NOMO-1 treated with dmso at 0.1 percent for 144 hours (cell line): ENCODE results near the gene TLN1.

Experiments used
- DNase-seq: peaks from one replicate; lab custom pipeline; 2025; ENCODE audit not compliant: unreplicated experiment; lab: John Stamatoyannopoulos, UW

The TLN1 gene

DNA sequence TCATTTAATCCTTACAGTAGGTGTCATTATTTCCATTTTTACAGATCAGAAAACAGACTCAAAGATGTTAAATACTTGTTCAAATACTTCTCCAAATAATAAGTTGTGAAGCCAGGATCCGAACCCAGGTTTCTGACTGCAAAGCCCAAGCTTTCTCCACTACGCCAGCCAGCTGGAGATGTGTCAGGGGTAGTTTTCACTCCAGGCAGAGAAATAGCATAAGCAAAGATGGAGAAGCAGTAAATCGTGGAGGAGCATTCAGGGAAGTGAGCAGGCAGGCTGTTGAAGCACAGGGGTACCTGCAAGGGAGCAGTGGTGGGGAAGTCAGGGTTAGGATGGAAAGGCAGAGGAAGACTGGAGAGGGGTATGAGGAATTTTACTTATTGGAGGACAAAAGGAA, 2.9 kb downstream of the TLN1 start:
- no peak for DNase-seq

DNA sequence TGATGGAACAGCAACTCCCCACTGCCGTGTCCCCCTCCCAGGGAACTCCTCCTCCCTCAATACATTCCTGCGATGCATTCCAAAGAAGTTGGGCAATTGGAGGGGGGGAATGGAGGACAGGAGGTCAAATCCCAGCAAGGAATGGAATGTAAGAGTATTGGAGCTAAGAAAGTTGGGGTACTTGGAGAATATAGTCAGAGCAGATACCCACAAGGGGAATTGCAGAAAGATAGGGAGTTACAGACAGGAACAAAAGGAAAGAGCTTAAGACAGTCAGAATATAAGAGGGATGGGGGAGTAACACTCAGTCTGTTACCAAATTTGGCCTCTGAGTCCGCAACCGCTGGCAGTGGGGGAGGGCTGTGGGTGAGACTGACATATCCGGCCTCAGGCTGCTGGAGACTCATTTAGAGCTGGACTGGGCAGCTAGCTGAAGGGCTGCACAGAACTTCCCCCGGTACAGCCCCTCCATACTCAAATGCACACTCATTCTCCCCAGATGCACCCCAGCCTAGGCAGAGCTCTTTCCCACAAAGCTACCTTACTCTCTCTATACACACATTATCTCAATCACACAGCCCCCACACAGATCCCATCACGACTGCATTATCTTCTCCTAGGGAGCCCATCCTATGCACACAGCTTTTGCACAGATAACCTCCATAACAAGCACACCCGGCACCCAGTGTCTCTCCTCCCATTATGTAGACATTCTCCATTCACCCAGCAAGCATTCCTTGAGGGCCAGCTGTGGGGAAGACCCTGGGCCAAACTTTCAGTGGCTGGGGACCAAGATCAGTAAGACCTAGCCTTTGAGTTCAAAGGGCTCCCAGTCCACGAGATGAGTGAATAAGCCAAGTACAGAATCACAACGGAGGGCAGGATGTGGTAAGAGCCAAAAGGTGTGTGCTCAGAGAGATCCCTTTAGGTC, 3.7 kb downstream of the TLN1 start:
- DNase-seq, result peak; percentile 60

DNA sequence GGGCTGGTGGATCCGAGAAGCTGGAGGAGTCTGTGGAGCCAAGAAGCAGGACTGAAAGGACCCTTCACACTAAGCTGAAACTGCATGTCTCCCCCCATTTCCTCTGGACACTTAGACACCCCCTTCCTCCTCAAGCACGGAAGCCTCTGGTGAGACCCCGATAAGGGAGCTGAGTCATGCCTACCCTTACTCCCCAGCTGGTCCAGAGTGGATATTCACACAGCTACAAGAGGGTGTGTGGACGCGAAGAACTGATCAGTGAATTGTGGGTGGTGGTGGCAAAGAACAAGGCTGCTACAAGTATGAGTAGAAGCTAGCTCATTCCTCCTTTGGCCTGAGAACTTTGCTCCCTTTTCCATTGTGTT, 4.3 kb downstream of the TLN1 start:
- no peak for DNase-seq

DNA sequence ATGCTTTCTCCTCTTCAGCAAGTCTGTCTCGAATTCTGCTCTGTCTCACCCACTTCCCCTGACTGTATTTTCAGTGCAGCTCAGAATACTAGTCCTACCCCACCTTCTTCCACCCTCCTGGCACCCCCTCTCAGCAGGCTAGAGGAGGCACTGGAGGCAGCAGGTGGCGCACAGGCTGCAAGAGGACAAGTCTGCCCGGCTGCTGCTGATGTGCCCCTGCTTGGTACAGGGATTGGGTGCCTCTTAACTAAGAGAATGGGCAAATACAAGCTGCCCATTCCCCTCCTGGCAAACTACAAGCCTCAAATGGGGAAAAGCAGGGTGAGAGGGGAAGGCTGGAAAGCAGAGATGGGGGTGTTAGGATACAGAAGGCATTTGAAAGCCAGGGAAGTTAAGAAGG, 5.1 kb downstream of the TLN1 start:
- peak; percentile 54 for DNase-seq

DNA sequence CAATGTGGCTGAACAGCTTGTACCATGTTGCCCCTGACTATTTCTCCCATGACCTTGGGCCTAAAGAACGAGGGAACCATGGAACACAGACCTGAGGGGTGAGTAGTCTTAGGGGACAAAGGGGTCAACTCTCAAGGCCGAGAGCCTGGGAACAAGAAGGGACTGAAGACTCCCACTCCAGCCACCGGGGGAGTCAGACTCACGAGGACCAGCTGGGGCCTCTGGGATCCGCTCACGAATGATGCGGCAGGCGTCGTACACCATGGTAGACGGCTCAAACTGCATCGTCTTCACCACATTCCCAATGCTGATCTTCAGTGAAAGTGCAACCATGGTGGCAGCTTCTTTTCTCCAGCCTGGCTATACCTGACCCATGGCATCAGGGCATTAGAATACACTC, 6.6 kb downstream of the TLN1 start:
- DNase-seq, result no peak

DNA sequence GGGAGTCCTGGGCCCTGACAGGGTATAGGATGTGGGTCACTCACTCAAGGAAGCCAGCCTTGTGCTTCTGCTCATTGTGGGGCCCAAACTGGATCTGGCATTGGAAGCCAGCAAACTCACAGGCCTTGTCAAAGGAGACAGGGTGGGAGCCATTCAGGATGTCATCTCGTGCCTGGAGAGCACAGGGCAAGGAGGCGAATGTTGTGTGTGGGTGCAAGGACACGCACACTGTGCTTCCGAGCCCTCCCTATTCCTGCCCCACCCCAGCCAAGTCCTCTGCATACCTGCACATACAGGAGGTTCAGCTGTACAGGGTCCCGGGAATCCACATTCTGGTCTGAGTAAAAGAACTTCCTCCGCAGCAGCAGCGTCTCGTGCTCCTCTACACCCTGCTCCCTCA, 8.1 kb downstream of the TLN1 start:
- no peak for DNase-seq

DNA sequence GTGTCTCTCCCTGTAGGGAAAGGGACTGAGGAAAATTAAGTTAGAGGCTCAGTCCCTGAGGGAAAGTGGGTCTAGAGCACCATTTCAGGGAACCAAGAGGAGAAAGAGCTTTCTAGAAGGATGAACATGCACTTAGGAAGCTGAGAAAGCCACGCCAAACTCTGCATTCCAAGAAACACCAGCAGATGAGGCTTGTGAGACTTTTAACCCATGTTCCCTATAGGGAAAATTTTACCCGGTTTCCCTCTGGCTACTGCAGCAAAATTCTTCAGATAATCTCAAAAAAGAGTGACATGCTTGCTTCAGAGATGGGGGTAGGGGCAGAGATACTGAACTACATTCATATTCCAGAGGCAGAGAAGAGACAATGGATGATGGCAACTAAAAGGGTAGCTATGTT, 8.6 kb downstream of the TLN1 start:
- DNase-seq, result no peak

DNA sequence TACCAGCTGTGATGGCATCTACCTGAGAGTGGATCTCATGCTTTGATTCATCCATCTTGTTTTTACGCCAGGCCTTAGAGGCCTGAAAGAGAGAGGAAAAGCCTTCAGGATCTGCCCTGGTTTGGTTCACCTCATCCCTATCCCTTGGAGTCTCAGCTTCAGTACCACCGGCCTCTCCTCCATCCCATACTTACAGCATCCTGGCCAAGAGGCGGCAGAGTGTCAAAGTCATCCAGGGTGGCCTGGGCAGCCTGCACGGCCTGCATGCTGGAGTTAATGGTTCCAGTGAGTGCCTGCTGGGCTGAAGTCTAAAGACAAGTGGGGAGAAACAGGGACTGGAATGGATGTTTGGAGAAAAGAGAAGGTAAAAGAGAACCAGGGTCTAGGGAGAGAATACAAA, 12.4 kb downstream of the TLN1 start:
- DNase-seq, result no peak

DNA sequence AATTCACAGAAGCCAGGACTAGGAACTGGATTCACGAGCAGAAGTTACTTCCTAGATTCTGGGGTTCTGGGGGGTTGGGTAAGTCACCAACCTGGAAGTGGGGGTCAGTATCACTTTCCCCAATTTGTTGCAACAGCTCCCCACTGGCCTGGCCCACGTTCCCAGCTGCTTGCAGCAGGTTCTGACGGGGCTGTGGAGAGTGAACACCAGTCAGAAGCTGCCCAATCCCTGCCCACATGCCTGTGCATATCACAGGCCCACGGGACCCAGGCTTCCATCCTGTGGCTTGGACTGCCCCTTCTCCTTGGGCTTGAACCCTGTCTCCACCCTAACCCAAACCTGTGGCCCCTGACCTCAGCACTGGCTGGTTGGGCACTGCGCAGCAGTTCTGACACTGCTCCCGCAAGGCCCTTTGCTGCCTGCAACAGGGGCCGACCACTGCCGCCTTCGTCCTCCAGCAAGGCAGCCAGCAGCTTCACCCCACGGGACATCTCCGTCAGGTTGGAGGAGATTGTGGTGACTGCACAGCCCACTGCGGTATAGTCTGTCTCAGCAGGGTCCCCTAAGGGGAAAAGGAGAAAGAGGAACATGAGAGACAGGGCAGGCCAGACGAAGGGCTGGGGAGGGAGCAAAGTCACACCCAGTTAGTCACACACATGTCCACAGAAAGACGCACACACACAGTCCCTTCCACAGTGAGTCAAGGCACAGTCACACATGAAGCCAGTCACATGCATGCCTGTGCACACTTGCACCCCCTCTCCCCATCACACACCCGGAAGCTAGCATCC, 13.1 kb downstream of the TLN1 start:
- DNase-seq, result no peak

DNA sequence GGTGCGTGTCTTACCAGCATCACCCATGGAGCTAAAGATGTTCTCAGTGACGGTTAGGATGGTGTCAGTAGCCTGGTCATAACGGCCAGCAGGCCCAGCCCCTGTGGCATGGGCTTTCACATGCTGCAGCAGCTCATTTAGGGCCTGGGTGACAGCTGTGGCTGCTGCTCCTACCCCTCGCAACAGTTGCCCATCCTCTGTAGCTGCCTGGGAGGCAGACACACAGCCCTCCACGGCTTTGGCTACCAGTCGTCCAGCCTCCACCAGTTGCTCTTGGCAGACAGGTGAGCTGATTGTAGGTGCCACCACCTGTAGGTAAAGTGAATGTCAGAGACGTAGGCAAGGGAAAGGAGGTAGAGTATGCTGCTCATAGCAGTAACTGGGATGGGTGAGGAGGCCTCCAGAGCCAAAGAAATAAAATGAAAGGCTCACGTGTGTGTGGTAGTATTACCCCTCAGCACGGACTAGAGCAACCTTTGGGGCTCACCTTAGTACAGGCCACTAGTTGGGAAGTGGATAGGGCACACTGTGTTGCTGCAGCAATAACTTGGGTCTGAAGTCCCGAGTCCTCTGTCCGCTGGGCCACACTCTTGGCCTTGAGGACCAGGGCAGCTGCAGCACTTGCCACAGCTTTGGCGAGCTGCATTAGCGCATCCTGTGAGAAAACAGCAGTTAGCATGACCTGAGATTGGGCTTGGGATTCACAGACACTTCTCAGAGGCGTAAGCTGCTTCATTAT, 14.7 kb downstream of the TLN1 start:
- DNase-seq, result no peak

DNA sequence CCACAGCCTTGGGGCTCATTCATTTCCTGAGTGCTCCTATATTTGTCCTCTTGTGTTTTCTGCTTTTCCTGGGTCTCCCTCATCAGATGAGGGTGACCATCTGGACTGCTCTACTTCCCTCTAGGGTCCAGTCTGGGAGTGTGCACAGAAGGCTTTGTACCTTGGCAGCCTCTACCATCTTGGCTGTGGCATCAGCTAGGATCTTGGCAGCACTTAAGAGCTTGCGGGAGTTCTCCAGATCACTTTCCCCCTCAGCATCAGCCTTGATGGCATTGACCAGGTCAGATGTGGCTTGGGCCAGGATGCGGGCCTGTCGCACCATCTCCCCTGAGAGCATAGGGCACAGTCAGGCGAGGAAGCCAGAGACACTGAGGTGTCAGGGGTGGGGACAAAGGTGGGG, 15.8 kb downstream of the TLN1 start:
- DNase-seq, result no peak

DNA sequence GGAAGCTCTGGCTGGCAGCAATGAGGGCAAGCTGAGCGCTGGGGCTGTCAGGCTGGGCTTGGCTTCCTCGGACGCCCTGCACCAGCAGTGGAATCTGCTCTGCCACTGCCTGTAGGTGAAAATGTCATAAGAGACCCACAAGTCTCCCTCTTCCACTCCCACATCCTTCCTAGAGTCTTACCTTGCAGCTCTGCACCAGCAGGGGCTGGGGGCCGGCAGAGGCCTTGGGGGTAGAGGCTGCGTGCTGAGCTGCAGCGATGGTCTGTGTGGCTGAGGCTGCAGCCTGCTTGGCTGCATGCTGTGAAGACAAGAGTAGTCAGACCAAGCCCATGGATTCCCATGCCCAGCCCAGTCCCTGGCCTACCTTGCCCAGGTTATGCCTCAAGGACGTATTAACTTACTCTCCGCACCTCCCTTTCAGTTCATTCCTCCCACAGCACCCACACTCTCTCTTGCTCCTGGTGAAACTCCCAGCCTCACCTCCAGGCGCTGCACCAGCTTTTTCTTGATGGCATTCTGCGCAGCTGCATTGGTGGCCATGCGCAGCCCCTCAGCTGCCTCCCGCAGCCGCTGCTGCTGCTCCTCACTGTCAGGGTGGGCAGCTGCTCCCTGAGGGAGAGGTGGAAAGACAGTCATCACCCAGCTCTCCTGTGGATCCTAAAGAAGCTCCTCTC, 17.3 kb downstream of the TLN1 start:
- no peak for DNase-seq

DNA sequence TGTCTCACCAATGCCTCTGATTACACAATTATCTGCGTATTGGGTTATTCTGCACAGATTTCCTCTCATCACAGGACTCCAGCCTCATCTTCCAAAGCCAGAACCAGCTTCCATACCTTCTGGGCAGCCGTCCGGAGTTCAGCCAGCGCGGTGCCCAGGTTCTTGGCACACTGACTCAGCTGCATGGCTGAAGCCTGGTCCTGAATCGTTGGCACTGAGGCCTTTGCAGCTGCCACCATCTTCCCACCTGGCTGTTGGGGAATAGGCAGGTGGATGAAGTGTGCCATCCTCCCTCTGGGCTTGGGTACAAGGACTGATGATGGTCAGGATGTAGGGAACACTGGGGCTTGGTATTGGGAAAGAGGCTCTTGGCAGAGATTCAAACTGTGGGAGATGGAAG, 17.9 kb downstream of the TLN1 start:
- no peak for DNase-seq

DNA sequence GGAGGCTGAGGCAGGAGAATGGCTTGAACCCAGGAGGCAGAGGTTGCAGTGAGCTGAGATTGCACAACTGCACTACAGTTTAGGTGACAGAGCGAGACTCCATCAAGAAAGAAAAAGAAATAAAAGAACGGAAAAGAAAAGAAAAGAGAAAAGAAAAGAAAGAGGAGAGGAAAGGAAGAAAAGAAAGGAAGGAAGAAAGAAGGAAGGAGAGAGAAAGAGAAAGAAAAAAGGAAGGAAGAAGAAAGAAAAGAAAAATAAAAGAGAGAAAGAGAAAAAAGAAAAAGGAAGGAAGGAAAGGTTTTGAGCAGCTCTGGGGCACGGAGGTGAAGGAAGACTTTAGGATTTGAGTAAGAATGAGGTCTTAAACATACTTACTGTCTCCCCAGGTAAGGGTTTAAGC, 18.4 kb downstream of the TLN1 start:
- no peak for DNase-seq

DNA sequence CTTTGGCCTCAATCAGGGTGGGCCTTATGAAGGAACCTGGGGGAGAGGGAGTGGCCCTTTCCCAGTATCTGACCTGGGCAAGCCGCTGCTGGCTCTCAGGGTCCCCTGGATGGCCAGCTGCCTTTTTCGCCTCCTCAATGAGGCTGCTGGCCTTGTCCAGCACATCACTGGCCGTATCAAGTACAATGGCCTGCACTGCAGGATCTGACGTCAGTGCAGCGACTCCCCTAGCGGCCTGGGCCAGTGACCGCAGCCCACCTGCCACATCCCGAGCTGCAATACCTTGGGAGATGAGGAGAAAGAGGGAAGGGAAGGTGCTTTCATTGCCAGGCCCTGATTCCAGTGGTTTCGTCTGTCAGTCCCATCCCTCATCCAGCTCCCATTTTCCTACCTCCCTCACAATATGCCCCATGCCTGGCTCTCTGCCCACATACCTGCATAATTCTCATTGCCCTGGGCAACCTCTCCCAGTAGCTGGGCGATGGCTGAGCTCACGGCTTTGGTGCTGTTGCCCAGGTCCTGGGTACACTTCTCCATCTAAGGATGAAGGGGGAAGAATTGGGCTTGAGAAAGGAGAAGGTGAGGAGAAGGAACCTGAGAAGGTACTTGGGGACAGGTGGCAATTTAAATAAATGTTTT, 19.1 kb downstream of the TLN1 start:
- no peak for DNase-seq

DNA sequence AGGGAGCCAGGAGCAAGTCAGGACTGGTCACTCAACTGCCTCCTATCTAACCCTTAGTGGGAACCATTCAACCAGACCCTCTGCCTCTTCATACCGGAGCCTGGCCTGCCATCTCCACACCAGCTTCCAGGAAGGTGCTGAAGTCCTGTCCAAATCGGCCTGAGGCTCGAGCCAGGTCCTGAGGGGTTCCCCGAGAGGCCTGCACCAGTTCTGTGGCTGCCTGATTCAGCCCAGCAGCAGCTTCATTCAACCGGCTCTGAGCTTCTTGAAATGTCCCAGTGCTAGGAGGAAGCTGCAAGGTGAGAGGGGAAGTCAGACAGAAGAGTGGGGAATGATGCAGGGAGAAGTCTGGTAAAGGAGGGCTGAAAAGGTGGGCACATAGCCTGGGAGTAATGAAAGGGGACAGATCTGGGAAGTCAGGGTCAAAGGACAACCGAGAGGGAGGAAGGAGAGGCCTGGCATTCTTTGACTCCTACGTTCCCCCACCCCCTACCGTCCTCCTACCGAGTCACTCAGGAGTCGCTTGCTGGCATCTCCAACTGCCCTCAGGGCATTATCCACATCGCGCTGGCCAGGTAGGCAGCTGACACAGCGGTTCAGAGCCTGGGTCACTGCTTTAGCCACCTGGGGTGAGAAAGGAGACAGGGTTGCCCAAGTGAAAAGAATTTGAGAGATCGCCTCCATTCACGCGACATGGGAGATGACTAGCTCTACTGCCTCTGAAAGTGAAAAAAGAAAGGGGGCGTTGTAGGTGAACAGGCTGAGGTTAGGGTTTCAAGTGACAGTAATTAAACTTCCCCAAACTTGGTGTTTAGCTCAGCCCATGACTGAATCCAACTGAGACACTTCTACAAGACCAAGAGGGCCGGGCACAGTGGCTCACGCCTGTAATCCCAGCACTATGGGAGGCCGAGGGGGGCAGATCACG, 20.2 kb downstream of the TLN1 start:
- no peak for DNase-seq

DNA sequence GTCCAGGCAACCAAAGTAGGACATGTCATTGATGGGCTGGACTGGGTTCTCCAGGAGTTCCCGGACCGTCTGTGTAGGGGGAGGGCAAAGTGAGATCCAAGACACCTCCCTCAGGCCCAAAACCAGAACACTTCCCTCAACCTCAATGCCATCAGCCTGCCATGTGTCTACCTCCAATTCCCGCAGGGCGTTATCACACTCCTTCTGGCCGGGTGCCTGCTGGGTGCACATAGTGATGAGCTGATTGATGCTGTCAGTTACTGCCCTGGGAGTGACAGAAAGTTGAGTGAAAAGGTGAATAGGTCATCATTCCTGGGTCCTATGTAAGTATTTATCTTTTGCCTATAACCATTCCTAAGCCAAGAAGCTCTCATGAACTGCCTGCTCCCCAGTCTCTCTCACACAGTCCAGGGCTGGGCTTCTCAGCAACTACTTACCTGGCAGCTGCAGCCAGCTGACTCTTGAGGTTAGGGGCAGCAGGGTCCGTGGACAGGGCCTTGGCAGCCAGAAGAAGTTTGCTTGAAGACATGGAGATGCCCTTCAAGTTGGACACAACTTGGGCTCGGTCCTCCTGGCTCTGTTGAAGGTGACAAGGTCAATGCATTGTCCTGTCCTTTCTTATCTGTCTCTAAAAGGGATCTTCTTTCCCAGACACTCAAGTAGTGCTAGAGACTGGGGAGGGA, 21.0 kb downstream of the TLN1 start:
- DNase-seq, result no peak

DNA sequence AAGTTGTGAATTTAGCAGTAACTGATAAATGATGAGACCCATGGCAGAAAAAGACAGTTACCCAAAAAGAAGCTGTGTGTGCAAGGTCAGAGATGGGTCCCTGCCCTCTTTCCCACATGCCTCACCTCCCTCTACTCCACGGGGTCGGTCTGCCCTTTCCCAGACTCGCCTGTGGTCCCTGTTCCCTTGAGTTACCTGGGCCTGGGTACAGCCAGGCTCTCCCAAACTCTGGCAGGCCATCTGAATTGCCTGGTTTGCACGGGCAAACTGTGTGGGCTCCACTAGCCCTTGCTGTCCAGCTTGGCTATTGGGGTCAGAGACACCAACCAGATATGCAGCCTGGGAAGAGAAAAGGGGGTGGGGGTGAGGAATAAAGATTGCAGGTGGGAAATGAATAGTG, 23.8 kb downstream of the TLN1 start:
- DNase-seq, result no peak

DNA sequence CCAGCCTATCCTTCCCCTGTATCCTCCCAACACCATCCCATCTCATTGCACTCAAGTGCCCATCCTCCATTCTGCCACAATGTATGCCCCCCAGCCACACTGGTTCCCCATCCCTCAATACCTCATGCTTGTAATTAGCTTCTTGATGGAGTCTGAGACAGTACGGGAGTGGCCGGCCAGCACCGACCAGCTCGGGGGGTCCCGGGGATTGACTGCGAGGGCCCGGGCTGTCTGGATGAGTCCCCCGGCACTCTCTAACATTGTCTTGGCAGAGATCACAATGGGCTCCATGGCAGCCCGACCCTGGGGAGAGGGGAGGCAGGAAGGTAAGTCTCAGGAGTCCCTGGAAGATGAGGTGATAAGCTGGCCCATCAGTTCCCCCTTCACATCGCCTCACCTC, 25.0 kb downstream of the TLN1 start:
- DNase-seq, result no peak
